OCI-LY1 (cell line): ENCODE results near the gene POU3F3.

Source experiments
- CTCF ChIP-seq: fragments of 200-600 bp; sonication (generic), shearing (Covaris generic); IDR thresholded peaks from 2 replicates; pipeline ENCODE4 v1.5.1; 2017; ENCODE audit warnings: mild to moderate bottlenecking, antibody characterized with exemption, low read length, moderate library complexity, mixed read lengths
- EZH2 ChIP-seq: fragments of 200-600 bp; sonication (generic), shearing (Covaris generic); IDR thresholded peaks from 2 replicates; pipeline ENCODE4 v1.8.0; 2017; ENCODE audit warnings: borderline replicate concordance, mixed run types, mild to moderate bottlenecking, antibody characterized with exemption, low read length, moderate library complexity, mixed read lengths

- TF ChIP-seq CTCF (no peak), EZH2 (no peak)
Observed at GRCh38 chr2:104863468-104864279, 9.8 kb downstream of the POU3F3 start.
